Myocyte (in vitro differentiated cells): Measurements from ENCODE around the gene EVC. TPM values are rescaled to one million over a fixed set of nuclear protein-coding genes. Genes with fewer than 3 reads are reported as not detected.
A peak's percentile ranks its signal among the peaks of the same experiment; 100 is the strongest.

Experiments used
- DNase-seq: peaks from one replicate; pipeline ENCODE4 v3.0.0-alpha.2; 2012; ENCODE audit warnings: low read depth
- total RNA-seq: library from RNA; depleted of rRNA; stranded (reverse); fragments of >200 nt; gene quantifications from 2 replicates; pipeline ENCODE4 v1.2.3, GENCODE V29; 2014

EVC gene
- total RNA-seq, 1 donor from 2014 or later: 82.9 TPM

DNA sequence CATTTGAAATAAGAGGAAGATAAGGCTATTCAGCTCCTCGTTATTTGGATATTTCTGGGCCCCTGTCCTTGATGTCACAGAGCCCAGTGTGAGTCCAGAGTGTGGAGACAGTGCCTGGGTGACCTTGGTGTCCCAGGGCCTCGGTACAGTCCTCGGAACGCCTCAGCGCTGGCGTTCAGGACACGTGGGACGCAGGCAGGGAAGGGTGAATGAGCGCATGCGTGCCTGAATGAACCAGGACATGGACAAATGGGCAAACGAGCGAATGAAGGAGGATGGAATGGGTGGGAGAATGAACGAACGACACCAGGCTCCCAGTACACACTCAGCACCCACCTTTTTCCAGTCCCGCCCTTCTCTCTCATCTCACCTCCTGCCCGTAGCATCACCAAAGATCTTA lies 44.2 kb downstream of the EVC start:
- DNase-seq: no peak

- no peak for DNase-seq
Measured at GRCh38 chr4:5755679-5756078, 44.7 kb downstream of the EVC start.

GRCh38 chr4:5756271-5756670 lies 45.3 kb downstream of the EVC start:
- DNase-seq: no peak

DNA sequence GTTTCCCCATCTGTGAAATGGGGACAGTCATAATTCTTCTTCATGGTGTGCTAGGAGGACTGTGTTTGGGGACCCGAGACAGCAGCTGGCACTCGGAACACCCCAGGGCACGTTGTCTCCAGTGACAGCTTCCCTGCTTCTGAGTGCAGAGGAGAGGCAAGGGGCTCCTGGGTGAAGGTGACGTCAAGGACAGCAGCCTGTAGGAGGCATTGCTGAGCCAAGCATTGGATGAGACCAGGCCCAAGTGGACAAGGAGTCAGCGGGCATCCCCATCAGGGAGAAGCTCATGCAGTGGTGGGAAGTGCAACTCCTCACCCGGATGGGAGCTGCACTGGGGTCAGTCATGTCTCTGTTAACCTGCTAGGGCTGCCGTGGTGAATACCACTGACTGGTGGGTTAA lies 46.1 kb downstream of the EVC start:
- DNase-seq: no peak

- DNase-seq: no peak
Measured at GRCh38 chr4:5757536-5757935, 46.5 kb downstream of the EVC start.

DNA sequence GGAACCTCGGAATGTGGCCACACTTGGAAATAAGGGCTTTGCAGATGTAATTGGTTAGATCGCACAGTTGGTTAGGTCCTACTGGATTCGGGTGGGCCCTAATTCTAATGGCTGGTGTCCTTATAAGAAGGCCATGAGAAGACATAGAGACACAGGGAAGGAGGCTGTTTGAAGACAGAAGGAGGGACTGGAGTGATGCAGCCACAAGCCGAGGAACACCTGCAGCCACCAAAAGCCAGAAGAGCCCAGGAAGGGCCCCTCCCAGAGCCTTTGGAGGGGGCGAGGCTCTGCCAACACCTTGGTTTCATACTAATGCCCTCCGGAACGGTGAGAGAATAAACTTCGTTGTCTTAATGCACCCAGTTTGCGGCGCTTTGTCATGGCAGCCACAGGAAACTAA lies 47.0 kb downstream of the EVC start:
- DNase-seq: no peak

GRCh38 chr4:5758741-5759140 lies 47.7 kb downstream of the EVC start:
- DNase-seq: peak; percentile 84

DNA sequence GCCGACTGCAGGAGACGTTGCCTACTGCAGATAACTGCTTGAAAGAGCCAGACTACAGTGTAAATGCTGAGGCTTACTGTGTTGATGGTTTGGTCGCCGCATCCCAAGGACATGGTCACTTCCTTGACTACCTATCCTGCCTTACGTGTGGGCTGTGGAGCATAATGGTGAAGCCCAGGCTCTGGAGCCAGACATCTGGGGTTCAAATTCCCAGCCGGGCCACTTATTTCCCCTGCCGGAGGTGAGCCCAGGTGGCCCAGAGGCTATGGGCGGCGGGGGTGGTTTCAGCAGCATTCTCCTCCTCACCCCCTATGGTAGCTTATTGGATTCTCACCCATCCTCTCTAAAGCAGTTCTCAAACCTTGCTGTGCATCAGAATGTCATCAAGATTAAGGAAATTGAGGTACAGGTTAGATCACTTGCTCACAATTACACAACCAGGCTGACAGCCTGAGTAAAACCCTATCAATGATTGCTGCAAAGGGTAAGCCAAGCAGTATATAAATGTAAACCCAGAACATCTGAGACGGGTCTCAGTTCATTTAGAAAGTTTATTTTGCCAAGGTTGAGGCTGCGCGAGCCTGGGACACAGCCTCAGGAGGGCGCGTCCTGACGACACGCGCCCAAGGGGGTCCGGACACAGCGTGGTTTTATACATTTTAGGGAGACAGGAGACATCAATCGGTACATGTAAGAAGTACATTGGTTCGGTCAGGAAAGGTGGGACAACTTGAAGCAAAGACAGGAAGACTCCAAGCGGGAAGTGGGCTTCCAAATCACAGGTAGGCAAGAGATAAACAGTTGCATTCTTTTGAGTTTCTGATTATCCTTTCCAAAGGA lies 48.5 kb downstream of the EVC start:
- no peak for DNase-seq

DNA sequence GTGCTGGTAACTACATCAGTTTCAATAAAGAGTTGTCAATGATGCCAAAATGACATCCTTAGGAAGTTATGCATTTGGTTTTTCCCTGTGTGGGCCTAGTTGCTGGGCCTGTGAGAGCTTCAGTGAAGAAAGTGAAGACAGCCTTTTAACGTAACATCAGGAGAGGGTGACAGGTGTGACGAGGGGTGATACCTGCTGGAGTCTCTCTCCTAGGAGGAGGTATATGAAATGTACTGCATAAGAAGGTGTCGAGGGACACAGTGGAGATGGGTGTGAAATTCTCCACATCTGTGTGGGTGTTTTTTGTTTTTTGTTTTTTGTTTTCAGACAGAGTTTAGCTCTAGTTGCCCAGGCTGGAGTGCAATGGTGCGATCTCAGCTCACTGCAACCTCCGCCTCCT lies 49.2 kb downstream of the EVC start:
- no peak for DNase-seq

- no peak for DNase-seq
Measured at GRCh38 chr4:5760936-5761480, 50.0 kb downstream of the EVC start.

DNA sequence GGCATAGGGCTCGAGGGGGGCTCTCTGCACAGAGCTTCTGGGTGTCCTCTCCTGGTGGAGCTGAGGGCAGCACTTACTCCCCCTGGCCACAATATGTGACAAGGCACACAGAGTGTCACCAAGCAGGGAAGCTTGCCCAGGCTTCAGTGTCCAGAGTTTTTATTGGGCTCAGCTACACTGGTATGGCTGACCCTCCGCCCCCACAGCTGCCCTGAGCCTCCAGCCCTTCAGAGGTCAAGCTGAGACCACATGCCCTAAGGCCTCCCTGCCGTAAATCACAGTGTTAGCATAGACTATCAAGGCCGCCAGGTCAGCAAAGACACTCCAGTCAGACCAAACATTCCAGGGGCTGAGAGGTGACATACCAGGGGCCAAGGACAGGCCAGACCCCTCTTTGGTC lies 59.0 kb downstream of the EVC start:
- DNase-seq: no peak

DNA sequence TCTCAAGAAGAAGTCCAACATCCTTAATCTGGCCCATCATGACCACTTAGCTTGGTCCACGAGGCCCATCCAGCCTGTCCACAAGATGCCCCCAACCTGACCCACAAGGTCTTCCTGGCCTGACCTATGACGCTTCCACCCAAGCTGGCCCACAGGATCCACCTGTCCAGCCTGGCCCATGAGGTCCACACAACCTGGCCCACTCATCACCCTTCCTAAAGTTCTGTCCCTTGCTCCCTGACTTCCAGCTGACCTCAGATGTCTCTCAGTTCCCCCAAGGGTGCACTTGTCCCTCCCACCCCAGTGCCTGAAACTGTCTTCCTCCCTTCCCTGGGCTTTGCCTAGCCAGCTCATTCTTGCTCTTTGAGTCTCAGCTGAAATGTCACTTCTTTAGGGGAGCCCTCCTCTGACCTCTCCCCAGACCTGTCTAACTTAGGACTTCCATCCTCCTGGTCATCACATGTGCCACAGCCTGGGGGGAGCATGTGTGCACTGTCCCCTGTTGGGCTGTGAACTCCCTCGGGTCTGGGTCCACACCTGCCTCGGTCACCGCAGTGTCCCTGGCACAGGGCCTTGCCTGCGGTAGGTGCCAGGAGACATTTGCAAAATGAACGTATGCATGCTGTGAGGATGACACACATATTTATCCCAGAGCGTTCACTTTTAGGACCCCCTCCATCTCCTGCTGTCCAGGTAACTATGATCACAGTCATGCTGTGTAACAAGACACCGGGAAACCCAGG lies 61.7 kb downstream of the EVC start:
- no peak for DNase-seq

DNA sequence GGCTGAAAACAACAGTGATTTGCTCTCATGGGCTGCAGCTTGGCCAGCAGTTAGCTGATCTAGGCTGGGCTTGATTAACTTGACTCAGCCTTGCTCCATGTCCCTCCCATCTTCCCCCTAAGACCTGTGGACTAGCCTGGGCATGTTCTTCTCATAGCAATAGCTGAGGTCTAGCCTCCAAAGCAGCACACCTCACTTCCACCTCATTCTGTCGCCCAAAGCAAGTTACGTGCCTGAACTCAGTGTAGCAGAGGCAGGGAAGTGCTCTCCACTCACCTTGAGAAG lies 62.2 kb downstream of the EVC start:
- no peak for DNase-seq

GRCh38 chr4:5774416-5775036 lies 63.5 kb downstream of the EVC start:
- DNase-seq: no peak

DNA sequence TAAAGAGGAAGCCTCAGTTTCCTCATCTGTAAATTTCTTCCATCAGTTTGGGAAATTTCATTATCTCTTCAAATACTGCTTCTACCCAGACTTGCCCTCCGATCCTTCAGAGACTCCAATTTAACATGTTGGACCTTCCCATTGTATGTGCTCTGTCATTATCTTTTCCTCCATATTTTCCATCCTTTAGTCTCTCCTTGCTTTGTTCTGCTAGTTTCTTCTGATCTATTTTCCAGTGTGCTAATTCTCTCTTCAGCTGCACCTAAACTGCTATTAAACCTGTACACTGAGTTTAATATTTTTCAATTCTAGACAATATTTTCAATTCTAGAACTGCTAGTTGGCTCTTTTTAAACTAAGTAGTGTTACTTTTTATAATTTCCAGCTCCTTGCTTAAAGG lies 65.5 kb downstream of the EVC start:
- DNase-seq: no peak

- peak; percentile 87 for DNase-seq
Measured at GRCh38 chr4:5780831-5781480, 70.0 kb downstream of the EVC start.

DNA sequence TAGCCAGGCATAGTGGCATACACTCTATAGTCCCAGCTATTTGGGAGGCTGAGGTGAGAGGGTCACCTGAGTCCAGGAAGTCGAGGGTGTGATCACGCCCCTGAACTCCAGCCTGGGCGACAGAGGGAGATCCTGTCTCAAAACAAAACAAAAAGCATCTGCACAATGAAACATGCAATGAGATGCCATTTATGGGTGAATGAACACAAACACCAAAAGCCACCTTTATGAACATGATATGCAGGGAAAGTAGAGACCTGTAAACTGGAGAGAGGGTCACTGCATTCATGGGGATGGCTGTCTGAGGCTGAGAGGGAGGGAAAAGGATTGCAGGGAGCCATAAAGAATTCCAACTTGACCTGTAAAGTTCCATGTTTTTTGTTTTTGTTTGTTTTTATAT lies 70.7 kb downstream of the EVC start:
- DNase-seq: no peak

GRCh38 chr4:5782829-5783476 lies 72.0 kb downstream of the EVC start:
- no peak for DNase-seq

DNA sequence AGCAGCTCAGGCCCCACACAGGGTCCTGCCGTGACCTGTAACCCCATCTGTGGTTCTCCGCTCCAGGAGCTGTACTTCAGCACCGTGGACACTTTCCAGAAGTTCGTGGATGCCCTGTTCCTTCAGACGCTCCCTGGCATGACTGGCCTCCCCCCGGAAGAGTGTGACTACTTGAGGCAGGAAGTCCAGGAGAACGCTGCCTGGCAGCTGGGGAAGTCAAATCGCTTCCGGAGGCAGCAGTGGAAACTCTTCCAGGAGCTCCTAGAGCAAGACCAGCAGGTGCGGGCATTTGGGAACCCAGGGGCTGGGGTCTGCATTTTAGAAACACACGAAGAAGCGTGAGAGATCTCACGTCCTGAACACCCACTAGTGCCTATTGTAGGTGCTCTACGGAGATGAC lies 72.5 kb downstream of the EVC start:
- DNase-seq: no peak

GRCh38 chr4:5784021-5784420 lies 73.0 kb downstream of the EVC start:
- no peak for DNase-seq

- DNase-seq: peak; percentile 22
Measured at GRCh38 chr4:5784960-5785611, 74.1 kb downstream of the EVC start.
